Osteoblast (primary cell): ENCODE data around the gene DMD. TPM values are rescaled to one million over a fixed set of nuclear protein-coding genes. Genes with fewer than 3 reads are reported as not detected.

Source experiments
- DNase-seq: peaks from one replicate; pipeline ENCODE4 v3.0.0; 2011; ENCODE audit warnings: low spot score, mixed read lengths; ENCODE audit not compliant: insufficient read length; ENCODE audit errors: missing footprints
- H2AFZ ChIP-seq: 2 replicates; pipeline ENCODE4 v1.6.0; 2011; ENCODE audit warnings: mild to moderate bottlenecking, low read length
- H3K27ac ChIP-seq: 2 replicates; pipeline ENCODE4 v1.5.1; 2011; ENCODE audit warnings: mild to moderate bottlenecking, low read depth, low read length, moderate library complexity
- H3K27me3 ChIP-seq: 2 replicates; pipeline ENCODE4 v1.6.0; 2012; ENCODE audit warnings: mild to moderate bottlenecking, control low read depth, inconsistent platforms, low read length, moderate library complexity; ENCODE audit not compliant: insufficient read depth
- H3K36me3 ChIP-seq: 2 replicates; pipeline ENCODE4 v1.5.1; 2011; ENCODE audit warnings: mild to moderate bottlenecking, low read length, control low read depth, moderate library complexity; ENCODE audit not compliant: insufficient read depth
- H3K4me1 ChIP-seq: 2 replicates; pipeline ENCODE4 v1.5.1; 2011; ENCODE audit warnings: mild to moderate bottlenecking, low read length, control low read depth, moderate library complexity; ENCODE audit not compliant: insufficient read depth
- H3K4me2 ChIP-seq: 2 replicates; pipeline ENCODE4 v1.6.0; 2011; ENCODE audit warnings: mild to moderate bottlenecking, low read length; ENCODE audit not compliant: insufficient read depth
- H3K4me3 ChIP-seq: fragments of 200-600 bp; sonication (generic); 3 replicates; pipeline ENCODE4 v1.5.1; 2012; ENCODE audit warnings: mild to moderate bottlenecking, low read length, inconsistent platforms; ENCODE audit not compliant: insufficient read depth
- H3K79me2 ChIP-seq: 2 replicates; pipeline ENCODE4 v1.6.0; 2012; ENCODE audit warnings: mild to moderate bottlenecking, low read length, control low read depth, inconsistent platforms; ENCODE audit not compliant: insufficient read depth
- H3K9me3 ChIP-seq: 2 replicates; pipeline ENCODE4 v1.5.1; 2011; ENCODE audit warnings: low read depth, low read length, control low read depth
- H4K20me1 ChIP-seq: 2 replicates; pipeline ENCODE4 v1.6.0; 2012; ENCODE audit warnings: mild to moderate bottlenecking, low read length, control low read depth; ENCODE audit not compliant: insufficient read depth
- total RNA-seq: library from RNA; depleted of rRNA; stranded (reverse); fragments of >200 nt; gene quantifications from 2 replicates; pipeline ENCODE4 v1.2.3, GENCODE V29; 2012
- TF ChIP-seq, protein P1 (sequence below): IDR thresholded peaks from 2 replicates; pipeline ENCODE4 v1.5.1; 2011; ENCODE audit warnings: mild to moderate bottlenecking, low read depth, low read length, moderate library complexity; ENCODE audit errors: extremely low read depth

Gene DMD
- total RNA-seq, 1 donor: 12.7 TPM

DNA sequence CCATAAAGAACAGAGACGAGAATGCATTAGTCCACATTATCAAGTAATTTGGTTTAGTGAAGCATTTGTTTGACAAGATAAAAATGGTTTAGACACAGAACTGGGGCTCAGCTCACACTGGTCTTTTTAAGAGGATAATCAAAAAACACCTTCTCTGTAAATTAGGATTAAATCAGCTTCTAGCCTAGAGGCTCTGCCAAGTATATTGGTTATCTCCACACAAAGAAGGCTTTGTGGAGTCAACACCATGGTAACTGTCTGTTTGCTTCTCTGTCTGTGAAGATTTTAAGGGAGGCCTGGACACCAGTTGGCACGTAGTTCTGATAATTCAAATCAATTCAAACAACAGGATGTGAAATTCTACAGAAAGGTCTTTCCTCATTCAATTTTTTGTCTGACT lies 687.0 kb downstream of the DMD start:
- TF ChIP-seq, protein P1, sequence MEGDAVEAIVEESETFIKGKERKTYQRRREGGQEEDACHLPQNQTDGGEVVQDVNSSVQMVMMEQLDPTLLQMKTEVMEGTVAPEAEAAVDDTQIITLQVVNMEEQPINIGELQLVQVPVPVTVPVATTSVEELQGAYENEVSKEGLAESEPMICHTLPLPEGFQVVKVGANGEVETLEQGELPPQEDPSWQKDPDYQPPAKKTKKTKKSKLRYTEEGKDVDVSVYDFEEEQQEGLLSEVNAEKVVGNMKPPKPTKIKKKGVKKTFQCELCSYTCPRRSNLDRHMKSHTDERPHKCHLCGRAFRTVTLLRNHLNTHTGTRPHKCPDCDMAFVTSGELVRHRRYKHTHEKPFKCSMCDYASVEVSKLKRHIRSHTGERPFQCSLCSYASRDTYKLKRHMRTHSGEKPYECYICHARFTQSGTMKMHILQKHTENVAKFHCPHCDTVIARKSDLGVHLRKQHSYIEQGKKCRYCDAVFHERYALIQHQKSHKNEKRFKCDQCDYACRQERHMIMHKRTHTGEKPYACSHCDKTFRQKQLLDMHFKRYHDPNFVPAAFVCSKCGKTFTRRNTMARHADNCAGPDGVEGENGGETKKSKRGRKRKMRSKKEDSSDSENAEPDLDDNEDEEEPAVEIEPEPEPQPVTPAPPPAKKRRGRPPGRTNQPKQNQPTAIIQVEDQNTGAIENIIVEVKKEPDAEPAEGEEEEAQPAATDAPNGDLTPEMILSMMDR: no peak
- DNase-seq: no peak
- Histone ChIP-seq H3K36me3 (no peaks in the 10 kb centered on the region), H2AFZ (no peak overlapping the region), H3K4me3 (no peak overlapping the region), H3K4me1 (no peaks in the 10 kb centered on the region), H3K27me3 (no peaks in the 10 kb centered on the region), H3K4me2 (no peak overlapping the region), H3K27ac (no peak overlapping the region), H3K9me3 (peaks cover 2% of the 10 kb centered on the region), H3K79me2 (no peaks in the 10 kb centered on the region), H4K20me1 (no peaks in the 10 kb centered on the region)

DNA sequence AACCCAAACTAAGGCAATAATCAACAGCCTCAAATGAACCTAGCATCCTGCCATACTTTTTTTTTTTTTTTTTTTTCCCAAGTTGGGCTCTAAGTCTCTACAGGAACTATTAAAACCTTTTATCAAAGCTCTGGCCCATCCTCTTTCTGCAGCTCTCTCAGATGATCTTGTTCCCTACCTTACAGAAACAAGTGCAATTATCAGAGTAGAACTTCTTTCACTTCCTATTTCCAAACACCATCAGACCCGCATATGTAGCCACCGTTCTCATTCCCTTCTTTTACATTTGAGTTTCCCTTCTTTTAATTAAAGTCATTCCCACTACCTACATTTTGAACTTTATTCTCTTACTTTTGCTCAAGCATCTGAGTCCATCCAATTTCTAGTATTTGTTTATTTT lies 690.6 kb downstream of the DMD start:
- TF ChIP-seq, protein P1: no peak
- H3K4me3 ChIP-seq: no peak overlapping the region
- H4K20me1 ChIP-seq: no peaks in the 10 kb centered on the region
- no peaks in the 10 kb centered on the region for H3K36me3 ChIP-seq
- peaks cover 2% of the 10 kb centered on the region for H3K9me3 ChIP-seq
- no peak overlapping the region for H3K4me2 ChIP-seq
- no peaks in the 10 kb centered on the region for H3K4me1 ChIP-seq
- no peaks in the 10 kb centered on the region for H3K27me3 ChIP-seq
- no peak for DNase-seq
- no peaks in the 10 kb centered on the region for H3K79me2 ChIP-seq
- no peak overlapping the region for H3K27ac ChIP-seq
- no peak overlapping the region for H2AFZ ChIP-seq

DNA sequence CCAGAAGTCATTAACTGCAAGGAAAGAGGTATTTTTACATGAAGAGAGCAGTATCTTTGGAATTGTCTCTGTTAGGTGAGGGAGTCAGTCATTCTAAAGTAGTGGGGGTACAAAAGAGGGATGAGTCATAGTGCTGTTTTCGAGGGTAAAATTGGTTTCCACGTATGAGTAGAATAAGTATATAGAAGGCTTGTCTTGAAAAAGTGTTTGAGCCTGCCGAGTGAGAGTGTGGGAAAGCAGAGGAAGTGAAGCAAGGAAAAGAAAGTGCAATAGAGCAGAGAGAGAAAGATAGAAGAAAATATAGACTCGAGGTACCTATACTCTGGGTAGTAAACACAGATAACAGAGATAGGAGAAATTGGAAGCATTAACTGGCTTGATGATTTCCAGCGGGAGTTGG lies 696.4 kb downstream of the DMD start:
- Histone ChIP-seq H3K4me2 (no peak overlapping the region), H3K79me2 (no peaks in the 10 kb centered on the region), H2AFZ (no peak overlapping the region)

DNA sequence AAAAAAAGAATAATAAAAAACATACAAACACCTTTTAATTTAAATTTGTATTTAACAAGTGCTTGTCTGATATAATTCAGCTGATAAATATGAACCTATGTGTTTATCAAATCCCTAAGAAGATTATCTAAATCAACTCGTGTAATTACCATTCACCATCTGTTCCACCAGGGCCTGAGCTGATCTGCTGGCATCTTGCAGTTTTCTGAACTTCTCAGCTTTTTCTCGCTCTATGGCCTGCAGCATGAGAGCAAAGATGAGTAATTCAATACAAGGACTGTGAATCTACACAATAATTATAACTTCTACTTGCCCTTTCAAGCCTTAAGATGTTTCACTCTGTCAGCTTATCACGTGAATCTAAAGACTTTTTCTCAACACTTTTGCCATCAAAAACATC lies 709.7 kb downstream of the DMD start:
- no peak for DNase-seq
- no peak overlapping the region for H2AFZ ChIP-seq
- H3K36me3 ChIP-seq: no peaks in the 10 kb centered on the region
- no peaks in the 10 kb centered on the region for H3K4me1 ChIP-seq
- no peak overlapping the region for H3K27ac ChIP-seq
- H3K79me2 ChIP-seq: no peaks in the 10 kb centered on the region
- TF ChIP-seq, protein P1: no peak
- H4K20me1 ChIP-seq: no peaks in the 10 kb centered on the region
- H3K4me3 ChIP-seq: no peak overlapping the region
- no peak overlapping the region for H3K4me2 ChIP-seq
- no peaks in the 10 kb centered on the region for H3K27me3 ChIP-seq
- H3K9me3 ChIP-seq: no peaks in the 10 kb centered on the region

More for the DNA sequence above, 696.4 kb downstream of the DMD start:
- no peak for DNase-seq
- Histone ChIP-seq H3K27ac (no peak overlapping the region), H3K27me3 (no peaks in the 10 kb centered on the region), H3K4me1 (no peaks in the 10 kb centered on the region), H4K20me1 (no peaks in the 10 kb centered on the region), H3K4me3 (no peak overlapping the region), H3K9me3 (no peaks in the 10 kb centered on the region), H3K36me3 (no peaks in the 10 kb centered on the region)
- TF ChIP-seq, protein P1: no peak
